ENCODE measurements around the gene WWC1.

The WWC1 gene

DNA sequence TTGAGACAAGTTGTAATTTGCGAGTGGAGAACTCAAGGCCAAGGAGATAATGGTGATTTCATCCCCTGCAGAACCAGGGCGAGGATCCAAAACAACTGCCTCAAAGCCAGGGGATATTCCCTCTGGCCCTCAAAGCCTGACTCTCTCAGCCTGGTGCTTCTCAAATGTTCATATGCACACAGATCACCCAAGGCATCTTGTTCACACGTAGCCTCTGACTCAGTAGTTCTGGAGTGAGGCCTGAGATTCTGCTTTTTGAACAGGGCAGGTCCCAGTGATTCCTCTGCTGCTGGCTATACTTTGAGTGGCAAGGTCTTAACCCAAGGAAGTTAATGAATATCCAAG, 30.2 kb upstream of the WWC1 start:
- no peaks in the 10 kb centered on the region for H3K9me3 ChIP-seq (ENCODE audit: low read length)
- H3K4me3 ChIP-seq (ENCODE audit: low read depth, low read length, poor library complexity, severe bottlenecking), result no peak overlapping the region
- no peaks in the 10 kb centered on the region for H3K4me1 ChIP-seq (ENCODE audit: insufficient read depth, low read length, severe bottlenecking)
- no peaks in the 10 kb centered on the region for H3F3A ChIP-seq (ENCODE audit: insufficient read depth, low read length)
- peaks cover 5% of the 10 kb centered on the region; the same call in 1 of the 2 replicates for H3K27me3 ChIP-seq (ENCODE audit: insufficient read depth, low read length)
- TF ChIP-seq, protein P1, sequence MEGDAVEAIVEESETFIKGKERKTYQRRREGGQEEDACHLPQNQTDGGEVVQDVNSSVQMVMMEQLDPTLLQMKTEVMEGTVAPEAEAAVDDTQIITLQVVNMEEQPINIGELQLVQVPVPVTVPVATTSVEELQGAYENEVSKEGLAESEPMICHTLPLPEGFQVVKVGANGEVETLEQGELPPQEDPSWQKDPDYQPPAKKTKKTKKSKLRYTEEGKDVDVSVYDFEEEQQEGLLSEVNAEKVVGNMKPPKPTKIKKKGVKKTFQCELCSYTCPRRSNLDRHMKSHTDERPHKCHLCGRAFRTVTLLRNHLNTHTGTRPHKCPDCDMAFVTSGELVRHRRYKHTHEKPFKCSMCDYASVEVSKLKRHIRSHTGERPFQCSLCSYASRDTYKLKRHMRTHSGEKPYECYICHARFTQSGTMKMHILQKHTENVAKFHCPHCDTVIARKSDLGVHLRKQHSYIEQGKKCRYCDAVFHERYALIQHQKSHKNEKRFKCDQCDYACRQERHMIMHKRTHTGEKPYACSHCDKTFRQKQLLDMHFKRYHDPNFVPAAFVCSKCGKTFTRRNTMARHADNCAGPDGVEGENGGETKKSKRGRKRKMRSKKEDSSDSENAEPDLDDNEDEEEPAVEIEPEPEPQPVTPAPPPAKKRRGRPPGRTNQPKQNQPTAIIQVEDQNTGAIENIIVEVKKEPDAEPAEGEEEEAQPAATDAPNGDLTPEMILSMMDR (IDR thresholded peaks at IDR 0.05; ENCODE audit: low read length), result no peak
- no peak for TF ChIP-seq EZH2 (IDR thresholded peaks at IDR 0.05; ENCODE audit: borderline replicate concordance, low read length)
- H3K9me2 ChIP-seq (ENCODE audit: low read depth, low read length), result no peaks in the 10 kb centered on the region
- H3K36me3 ChIP-seq (ENCODE audit: insufficient read depth, low read length), result no peaks in the 10 kb centered on the region
- no peak overlapping the region for H3K27ac ChIP-seq (ENCODE audit: low read depth, low read length, poor library complexity, severe bottlenecking)
- no peak overlapping the region for H3K9ac ChIP-seq (ENCODE audit: low read length)
- no peaks in the 10 kb centered on the region for H3K79me2 ChIP-seq (ENCODE audit: insufficient read depth, low read length)
- no peak overlapping the region for H2AFZ ChIP-seq (ENCODE audit: low read length)
- H4K20me1 ChIP-seq (ENCODE audit: insufficient read depth, low read length), result no peaks in the 10 kb centered on the region
- H3K4me2 ChIP-seq (ENCODE audit: low read length), result no peak overlapping the region

DNA sequence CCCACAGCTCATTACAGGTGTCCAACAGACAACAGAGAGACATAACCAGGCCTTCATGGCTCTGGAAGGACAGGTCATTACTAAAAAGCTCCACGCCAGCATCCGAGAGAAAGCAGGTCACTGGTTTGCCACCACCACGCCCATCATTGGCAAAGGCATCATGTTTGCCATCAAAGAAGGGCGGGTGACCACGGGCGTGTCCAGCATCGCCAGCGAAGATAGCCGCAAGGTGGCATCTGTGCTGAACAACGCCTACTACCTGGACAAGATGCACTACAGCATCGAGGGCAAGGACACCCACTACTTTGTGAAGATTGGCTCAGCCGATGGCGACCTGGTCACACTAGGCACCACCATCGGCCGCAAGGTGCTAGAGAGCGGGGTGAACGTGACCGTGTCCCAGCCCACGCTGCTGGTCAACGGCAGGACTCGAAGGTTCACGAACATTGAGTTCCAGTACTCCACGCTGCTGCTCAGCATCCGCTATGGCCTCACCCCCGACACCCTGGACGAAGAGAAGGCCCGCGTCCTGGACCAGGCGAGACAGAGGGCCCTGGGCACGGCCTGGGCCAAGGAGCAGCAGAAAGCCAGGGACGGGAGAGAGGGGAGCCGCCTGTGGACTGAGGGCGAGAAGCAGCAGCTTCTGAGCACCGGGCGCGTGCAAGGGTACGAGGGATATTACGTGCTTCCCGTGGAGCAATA, 29.3 kb upstream of the WWC1 start:
- no peaks in the 10 kb centered on the region for H3K9me3 ChIP-seq (ENCODE audit: low read length)
- no peaks in the 10 kb centered on the region for H4K20me1 ChIP-seq (ENCODE audit: insufficient read depth, low read length)
- H3K27ac ChIP-seq (ENCODE audit: low read depth, low read length, poor library complexity, severe bottlenecking), result no peak overlapping the region
- H3K4me2 ChIP-seq (ENCODE audit: low read length), result no peak overlapping the region
- no peaks in the 10 kb centered on the region for H3K36me3 ChIP-seq (ENCODE audit: insufficient read depth, low read length)
- H3F3A ChIP-seq (ENCODE audit: insufficient read depth, low read length), result no peaks in the 10 kb centered on the region
- no peaks in the 10 kb centered on the region for H3K27me3 ChIP-seq (ENCODE audit: insufficient read depth, low read length)
- no peak for TF ChIP-seq EZH2 (IDR thresholded peaks at IDR 0.05; ENCODE audit: borderline replicate concordance, low read length)
- TF ChIP-seq, protein P1 (IDR thresholded peaks at IDR 0.05; ENCODE audit: low read length), result no peak
- H3K4me3 ChIP-seq (ENCODE audit: low read depth, low read length, poor library complexity, severe bottlenecking), result no peak overlapping the region
- no peak overlapping the region for H2AFZ ChIP-seq (ENCODE audit: low read length)
- H3K79me2 ChIP-seq (ENCODE audit: insufficient read depth, low read length), result no peaks in the 10 kb centered on the region
- no peaks in the 10 kb centered on the region for H3K9me2 ChIP-seq (ENCODE audit: low read depth, low read length)
- H3K4me1 ChIP-seq (ENCODE audit: insufficient read depth, low read length, severe bottlenecking), result no peaks in the 10 kb centered on the region
- no peak overlapping the region for H3K9ac ChIP-seq (ENCODE audit: low read length)

DNA sequence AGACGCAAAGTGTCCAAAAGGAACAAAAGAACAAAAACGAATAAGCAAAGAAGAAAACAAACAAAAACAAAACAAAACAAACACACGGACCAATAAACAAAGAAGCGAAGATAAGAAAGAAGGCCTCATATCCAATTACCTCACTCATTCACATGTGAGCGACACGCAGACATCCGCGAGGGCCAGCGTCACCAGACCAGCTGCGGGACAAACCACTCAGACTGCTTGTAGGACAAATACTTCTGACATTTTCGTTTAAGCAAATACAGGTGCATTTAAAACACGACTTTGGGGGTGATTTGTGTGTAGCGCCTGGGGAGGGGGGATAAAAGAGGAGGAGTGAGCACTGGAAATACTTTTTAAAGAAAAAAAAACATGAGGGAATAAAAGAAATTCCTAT, 28.3 kb upstream of the WWC1 start:
- Histone ChIP-seq H3K4me2 (ENCODE audit: low read length) (no peak overlapping the region), H3K4me3 (ENCODE audit: low read depth, low read length, poor library complexity, severe bottlenecking) (no peak overlapping the region), H2AFZ (ENCODE audit: low read length) (no peak overlapping the region), H3K79me2 (ENCODE audit: insufficient read depth, low read length) (no peaks in the 10 kb centered on the region), H3K9ac (ENCODE audit: low read length) (no peak overlapping the region), H3K4me1 (ENCODE audit: insufficient read depth, low read length, severe bottlenecking) (no peaks in the 10 kb centered on the region), H3K36me3 (ENCODE audit: insufficient read depth, low read length) (no peaks in the 10 kb centered on the region), H3K27me3 (ENCODE audit: insufficient read depth, low read length) (no peaks in the 10 kb centered on the region), H3F3A (ENCODE audit: insufficient read depth, low read length) (no peaks in the 10 kb centered on the region), H3K9me3 (ENCODE audit: low read length) (no peaks in the 10 kb centered on the region), H3K9me2 (ENCODE audit: low read depth, low read length) (no peaks in the 10 kb centered on the region), H3K27ac (ENCODE audit: low read depth, low read length, poor library complexity, severe bottlenecking) (no peak overlapping the region), H4K20me1 (ENCODE audit: insufficient read depth, low read length) (no peaks in the 10 kb centered on the region)
- TF ChIP-seq, protein P1 (IDR thresholded peaks at IDR 0.05; ENCODE audit: low read length), result no peak
- no peak for TF ChIP-seq EZH2 (IDR thresholded peaks at IDR 0.05; ENCODE audit: borderline replicate concordance, low read length)
